H9 (cell line): Measurements from ENCODE around the gene PIGB. TPM values are rescaled to one million over a fixed set of nuclear protein-coding genes. Genes with fewer than 3 reads are reported as not detected.

Experiments
- DNase-seq: peaks from one replicate; pipeline ENCODE4 v3.0.0-alpha.2; 2017
- H2AFZ ChIP-seq: one replicate; pipeline ENCODE4 v1.6.1; 2013; ENCODE audit warnings: mild to moderate bottlenecking, low read length, control low read depth, moderate library complexity
- H2AK5ac ChIP-seq: 2 replicates; pipeline ENCODE4 v1.6.1; 2013; ENCODE audit warnings: low read length, control low read depth, mixed read lengths; ENCODE audit not compliant: insufficient read length
- H2BK120ac ChIP-seq: one replicate; pipeline ENCODE4 v1.6.1; 2013; ENCODE audit warnings: low read depth, mild to moderate bottlenecking, low read length, control low read depth, inconsistent platforms; ENCODE audit not compliant: poor library complexity, severe bottlenecking
- H2BK12ac ChIP-seq: 2 replicates; pipeline ENCODE4 v1.6.1; 2013; ENCODE audit warnings: low read length, control low read depth, mixed read lengths, low read depth; ENCODE audit not compliant: insufficient read length
- H2BK15ac ChIP-seq: 2 replicates; pipeline ENCODE4 v1.6.1; 2013; ENCODE audit warnings: low read depth, low read length, control low read depth
- H2BK20ac ChIP-seq: one replicate; pipeline ENCODE4 v1.6.1; 2013; ENCODE audit warnings: low read depth, mild to moderate bottlenecking, low read length, control low read depth, inconsistent platforms; ENCODE audit not compliant: poor library complexity, severe bottlenecking
- H2BK5ac ChIP-seq: 2 replicates; pipeline ENCODE4 v1.6.1; 2013; ENCODE audit warnings: low read length, control low read depth, mixed read lengths; ENCODE audit not compliant: insufficient read length
- H3K14ac ChIP-seq: 2 replicates; pipeline ENCODE4 v1.6.1; 2013; ENCODE audit warnings: low read length, control low read depth; ENCODE audit not compliant: insufficient read depth
- H3K18ac ChIP-seq: 2 replicates; pipeline ENCODE4 v1.6.1; 2013; ENCODE audit warnings: low read depth, mild to moderate bottlenecking, mixed read lengths, low read length, control low read depth; ENCODE audit not compliant: insufficient read length
- H3K23ac ChIP-seq: 2 replicates; pipeline ENCODE4 v1.6.1; 2013; ENCODE audit warnings: low read length, control low read depth, mixed read lengths, low read depth; ENCODE audit not compliant: insufficient read length
- H3K23me2 ChIP-seq: 2 replicates; pipeline ENCODE4 v1.6.1; 2013; ENCODE audit warnings: low read depth, mild to moderate bottlenecking, mixed read lengths, low read length, control low read depth; ENCODE audit not compliant: insufficient read length, poor library complexity, severe bottlenecking
- H3K27ac ChIP-seq: 2 replicates; pipeline ENCODE4 v1.5.1; 2013; ENCODE audit warnings: low read length, control low read depth, mixed read lengths, low read depth; ENCODE audit not compliant: insufficient read length
- H3K27me3 ChIP-seq: 2 replicates; pipeline ENCODE4 v1.6.1; 2013; ENCODE audit warnings: low read length, control low read depth, inconsistent platforms; ENCODE audit not compliant: insufficient read depth
- H3K4ac ChIP-seq: 2 replicates; pipeline ENCODE4 v1.6.1; 2013; ENCODE audit warnings: low read depth, mild to moderate bottlenecking, control low read depth, inconsistent platforms, low read length, moderate library complexity
- H3K4me1 ChIP-seq: 2 replicates; pipeline ENCODE4 v1.6.1; 2013; ENCODE audit warnings: low read length, control low read depth, inconsistent platforms; ENCODE audit not compliant: insufficient read depth
- H3K4me2 ChIP-seq: 2 replicates; pipeline ENCODE4 v1.6.1; 2013; ENCODE audit warnings: low read length, control low read depth, mixed read lengths; ENCODE audit not compliant: insufficient read length, insufficient read depth
- H3K56ac ChIP-seq: 2 replicates; pipeline ENCODE4 v1.6.1; 2013; ENCODE audit warnings: low read depth, mild to moderate bottlenecking, mixed read lengths, low read length, control low read depth; ENCODE audit not compliant: insufficient read length
- H3K79me1 ChIP-seq: 2 replicates; pipeline ENCODE4 v1.6.1; 2013; ENCODE audit warnings: low read depth, mild to moderate bottlenecking, moderate library complexity, low read length, control low read depth, inconsistent platforms; ENCODE audit not compliant: insufficient read depth, poor library complexity, severe bottlenecking
- H3K79me2 ChIP-seq: 2 replicates; pipeline ENCODE4 v1.6.1; 2013; ENCODE audit warnings: low read length, control low read depth, inconsistent platforms; ENCODE audit not compliant: insufficient read depth
- H3K9ac ChIP-seq: 2 replicates; pipeline ENCODE4 v1.6.1; 2013; ENCODE audit warnings: low read length, control low read depth, mixed read lengths; ENCODE audit not compliant: insufficient read length; ENCODE audit errors: extremely low read depth
- H3K9me3 ChIP-seq: one replicate; pipeline ENCODE4 v1.6.1; 2013; ENCODE audit warnings: low read depth, low read length, inconsistent platforms; ENCODE audit not compliant: control insufficient read depth
- H3T11ph ChIP-seq: one replicate; pipeline ENCODE4 v1.6.1; 2013; ENCODE audit warnings: mild to moderate bottlenecking, low read length, control low read depth, inconsistent platforms
- H4K20me1 ChIP-seq: one replicate; pipeline ENCODE4 v1.6.1; 2013; ENCODE audit not compliant: control insufficient read depth, insufficient read length, insufficient read depth
- H4K5ac ChIP-seq: 2 replicates; pipeline ENCODE4 v1.6.1; 2013; ENCODE audit warnings: low read depth, mild to moderate bottlenecking, mixed read lengths, low read length, control low read depth; ENCODE audit not compliant: insufficient read length
- H4K8ac ChIP-seq: replicated peaks from 2 replicates; pipeline ENCODE4 v1.6.1; 2013; ENCODE audit warnings: low read length, control low read depth, mixed read lengths, low read depth; ENCODE audit not compliant: insufficient read length
- H4K91ac ChIP-seq: 2 replicates; pipeline ENCODE4 v1.6.1; 2013; ENCODE audit warnings: low read depth, mild to moderate bottlenecking, moderate library complexity, mixed read lengths, low read length, control low read depth; ENCODE audit not compliant: insufficient read length
- H3K27ac Mint-ChIP-seq, 3 experiments: 2 replicates in 2 of 3; 3 replicates in 1 of 3; pipeline ENCODE4 v1.8.0; 2020 to 2021; ENCODE audit warnings: mixed read lengths in 3 of 3, mild to moderate bottlenecking in 1 of 3, moderate library complexity in 1 of 3
- H3K27me3 Mint-ChIP-seq: 2 replicates; pipeline ENCODE4 v1.8.0; 2021; ENCODE audit warnings: low read depth, mild to moderate bottlenecking, moderate library complexity, mixed read lengths
- H3K36me3 Mint-ChIP-seq, 3 experiments: 2 replicates in 2 of 3; 3 replicates in 1 of 3; pipeline ENCODE4 v1.8.0; 2020 to 2021; ENCODE audit warnings: low read depth in 3 of 3, mixed read lengths in 3 of 3; ENCODE audit not compliant: insufficient read depth in 1 of 3
- H3K4me1 Mint-ChIP-seq, 2 experiments: 2 replicates each; pipeline ENCODE4 v1.8.0; 2020; ENCODE audit warnings: mixed read lengths in 2 of 2
- H3K4me3 Mint-ChIP-seq, 2 experiments: 2 replicates in 1 of 2; 3 replicates in 1 of 2; pipeline ENCODE4 v1.8.0; 2020 to 2021; ENCODE audit warnings: mild to moderate bottlenecking in 2 of 2, mixed read lengths in 2 of 2, moderate library complexity in 1 of 2
- H3K9me3 Mint-ChIP-seq, 2 experiments: 2 replicates in 1 of 2; 3 replicates in 1 of 2; pipeline ENCODE4 v1.8.0; 2020; ENCODE audit warnings: mild to moderate bottlenecking in 2 of 2, mixed read lengths in 2 of 2, moderate library complexity in 1 of 2
- WGBS: extraction: QIAGEN DNeasy Blood & Tissue Kit; methylation state at CpG from one replicate; pipeline ENCODE4 v1.1.7; 2013; ENCODE audit warnings: missing lambda C conversion rate, low lambda C conversion rate, mixed read lengths; ENCODE audit not compliant: insufficient read length; ENCODE audit errors: extremely low coverage; 5-methylcytosine and 5-hydroxymethylcytosine counted together
- long read RNA-seq: library from polyadenylated mRNA; unstranded; transcript quantifications from one replicate; pipeline ENCODE4 v2.0.0, GENCODE V29; 2020
- total RNA-seq: library from RNA; stranded (reverse); gene quantifications from 2 replicates; pipeline ENCODE4 v1.2.1, GENCODE V29; 2021
- TF ChIP-seq, protein P1 (sequence below): fragments of 200-600 bp; sonication (generic); conservative IDR thresholded peaks from 3 replicates; pipeline ENCODE4 v1.8.0; 2021; ENCODE audit warnings: antibody characterized with exemption, mild to moderate bottlenecking

The PIGB gene
- 6.7 and 9.0 TPM in 2 replicates for total RNA-seq
- long read RNA-seq, transcript PIGB-202 (12 exons, 1,668 nt) = major isoform, 19 of 28 reads
- long read RNA-seq, partial matches to known transcripts = 1 of 28 reads
- long read RNA-seq, other reads (novel, unspliced or antisense) = 8 of 28 reads

GRCh38 chr15:55318588-55319494 is at the start of gene PIGB, which contains the start of gene PIGBOS1:
PIGB (plus strand) TSS chr15:55319222; CDS start chr15:55319251, 29 bp downstream.
PIGBOS1 (minus strand) TSS chr15:55319123; CDS start chr15:55317792, 1,331 bp downstream.
- TF ChIP-seq, protein P1, sequence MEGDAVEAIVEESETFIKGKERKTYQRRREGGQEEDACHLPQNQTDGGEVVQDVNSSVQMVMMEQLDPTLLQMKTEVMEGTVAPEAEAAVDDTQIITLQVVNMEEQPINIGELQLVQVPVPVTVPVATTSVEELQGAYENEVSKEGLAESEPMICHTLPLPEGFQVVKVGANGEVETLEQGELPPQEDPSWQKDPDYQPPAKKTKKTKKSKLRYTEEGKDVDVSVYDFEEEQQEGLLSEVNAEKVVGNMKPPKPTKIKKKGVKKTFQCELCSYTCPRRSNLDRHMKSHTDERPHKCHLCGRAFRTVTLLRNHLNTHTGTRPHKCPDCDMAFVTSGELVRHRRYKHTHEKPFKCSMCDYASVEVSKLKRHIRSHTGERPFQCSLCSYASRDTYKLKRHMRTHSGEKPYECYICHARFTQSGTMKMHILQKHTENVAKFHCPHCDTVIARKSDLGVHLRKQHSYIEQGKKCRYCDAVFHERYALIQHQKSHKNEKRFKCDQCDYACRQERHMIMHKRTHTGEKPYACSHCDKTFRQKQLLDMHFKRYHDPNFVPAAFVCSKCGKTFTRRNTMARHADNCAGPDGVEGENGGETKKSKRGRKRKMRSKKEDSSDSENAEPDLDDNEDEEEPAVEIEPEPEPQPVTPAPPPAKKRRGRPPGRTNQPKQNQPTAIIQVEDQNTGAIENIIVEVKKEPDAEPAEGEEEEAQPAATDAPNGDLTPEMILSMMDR = 0 out of 3 replicates have a peak, but pooled peaks have one; percentile 20
- no peaks in the 10 kb centered on the region for H3K9me3 ChIP-seq
- H3K4me2 ChIP-seq = peak within 1 kb of the TSS; percentile 64
- Mint-ChIP-seq H3K27ac (peak within 1 kb of the TSS; percentile 89 to 99 (median 96)), H3K4me3 (peak within 1 kb of the TSS; percentile 91 to 98), H3K27me3 (no peaks in the 10 kb centered on the region), H3K36me3 (peaks cover 0 to 7% (median 3%) of the 10 kb centered on the region in 3 experiments; a peak in 5 of 7 replicates), H3K4me1 (peaks cover 25 to 29% of the 10 kb centered on the region in 2 experiments), H3K9me3 (no peaks in the 10 kb centered on the region)
- no peak within 1 kb of the TSS for H3K56ac ChIP-seq
- H4K5ac ChIP-seq = no peak within 1 kb of the TSS
- no peak within 1 kb of the TSS for H3T11ph ChIP-seq
- peak within 1 kb of the TSS; percentile 87 for H3K14ac ChIP-seq
- H2AFZ ChIP-seq = peak within 1 kb of the TSS; percentile 82
- no peak within 1 kb of the TSS for H4K8ac ChIP-seq
- H3K23ac ChIP-seq = no peak within 1 kb of the TSS
- H2BK12ac ChIP-seq = no peak within 1 kb of the TSS
- H3K27ac ChIP-seq = peak within 1 kb of the TSS; percentile 48
- H2BK120ac ChIP-seq = no peak within 1 kb of the TSS
- H3K27me3 ChIP-seq = no peaks in the 10 kb centered on the region
- no peaks in the 10 kb centered on the region for H3K79me1 ChIP-seq
- H4K20me1 ChIP-seq = no peaks in the 10 kb centered on the region
- peak within 1 kb of the TSS; percentile 49 for H3K9ac ChIP-seq
- 100% methylated on average over 4 of the region's 49 CpGs for WGBS
- no peak within 1 kb of the TSS for H3K4ac ChIP-seq
- no peak within 1 kb of the TSS for H4K91ac ChIP-seq
- H2BK20ac ChIP-seq = no peak within 1 kb of the TSS
- no peaks in the 10 kb centered on the region for H3K79me2 ChIP-seq
- H2BK15ac ChIP-seq = no peak within 1 kb of the TSS
- DNase-seq = peak; percentile 85
- no peaks in the 10 kb centered on the region; the same call in 1 of the 2 replicates for H3K4me1 ChIP-seq
- no peak within 1 kb of the TSS for H2AK5ac ChIP-seq
- no peak within 1 kb of the TSS for H2BK5ac ChIP-seq
- peak within 1 kb of the TSS; percentile 87 for H3K18ac ChIP-seq
- peaks cover 4% of the 10 kb centered on the region for H3K23me2 ChIP-seq
